ENCODE results near the gene ARMC9. TPM values are rescaled to one million over a fixed set of nuclear protein-coding genes. Genes with fewer than 3 reads are reported as not detected.
"Not testable (repeated sequence)": the region's sequence is repeated elsewhere in the genome, so short reads cannot be mapped to it uniquely, and the experiment has no call there.

Gene ARMC9
- total RNA-seq, 4 donors from 2014 or later: 16.8 to 47.6 (median 39.3) TPM

GRCh38 chr2:231191896-231192872 lies 6.2 kb upstream of the ARMC9 start:
- peak; percentile 94 to 96 for DNase-seq
- H3K9me3 ChIP-seq: no peaks in the 10 kb centered on the region
- no peaks in the 10 kb centered on the region for H3K27me3 ChIP-seq
- intact Hi-C loops (cut with DNase I; ENCODE audit: low total_unique reads): loop anchor here (2.0 kb wide), 1 partner anchor 87 kb away; no protein-coding TSS in a partner anchor
- TF ChIP-seq POLR2A (IDR thresholded peaks at IDR 0.05): peak in 1 of 2 donors; percentile 22
- TF ChIP-seq CTCF (IDR thresholded peaks at IDR 0.05): peak; percentile 77 to 92 (median 82)
- H3K4me1 ChIP-seq: peaks cover 0 to 4% of the 10 kb centered on the region in 2 donors
- peak overlapping the region; percentile 98 for H3K27ac ChIP-seq
- H3K4me3 ChIP-seq: no peak overlapping the region
- H3K36me3 ChIP-seq: no peaks in the 10 kb centered on the region

- peaks cover 0 to 12% of the 10 kb centered on the region in 2 donors for H3K4me1 ChIP-seq
These were observed 5.2 kb upstream of the ARMC9 start for GRCh38 chr2:231193216-231193615.

GRCh38 chr2:231196592-231196991 lies 1.8 kb upstream of the ARMC9 start:
- H3K4me1 ChIP-seq: peaks cover 4 to 7% of the 10 kb centered on the region in 2 donors
- intact Hi-C loops (cut with DNase I; ENCODE audit: low total_unique reads): no loop called here
- no peak overlapping the region for H3K27ac ChIP-seq
- no peaks in the 10 kb centered on the region for H3K9me3 ChIP-seq
- H3K36me3 ChIP-seq: no peaks in the 10 kb centered on the region
- no peak for DNase-seq
- no peaks in the 10 kb centered on the region for H3K27me3 ChIP-seq
- TF ChIP-seq CTCF (IDR thresholded peaks at IDR 0.05) (no peak), POLR2A (IDR thresholded peaks at IDR 0.05) (no peak)
- no peak overlapping the region for H3K4me3 ChIP-seq

More at GRCh38 chr2:231193216-231193615, 5.2 kb upstream of the ARMC9 start:
- intact Hi-C loops (cut with DNase I; ENCODE audit: low total_unique reads): loop anchor here (2.0 kb wide), 1 partner anchor 88 kb away; no protein-coding TSS in a partner anchor
- Histone ChIP-seq H3K9me3 (no peaks in the 10 kb centered on the region), H3K27me3 (no peaks in the 10 kb centered on the region), H3K4me3 (no peak overlapping the region), H3K36me3 (no peaks in the 10 kb centered on the region), H3K27ac (peak overlapping the region; percentile 98)
- TF ChIP-seq CTCF (IDR thresholded peaks at IDR 0.05): no peak
- no peak for TF ChIP-seq POLR2A (IDR thresholded peaks at IDR 0.05)
- DNase-seq: peak in 1 of 2 donors; percentile 5

- intact Hi-C loops (cut with DNase I; ENCODE audit: low total_unique reads); H3K27me3 ChIP-seq; H3K4me1 ChIP-seq; H3K9me3 ChIP-seq; H3K4me3 ChIP-seq; H3K36me3 ChIP-seq: not testable (repeated sequence)
- peak overlapping the region; percentile 75 to 76 for H3K27ac ChIP-seq
- peak in 1 of 2 donors; percentile 5 for DNase-seq
These were observed 1.2 kb upstream of the ARMC9 start for GRCh38 chr2:231197196-231197595.

- Histone ChIP-seq H3K27ac (peak overlapping the region; percentile 75 to 76), H3K27me3 (no peaks in the 10 kb centered on the region), H3K36me3 (no peaks in the 10 kb centered on the region), H3K4me3 (peak overlapping the region; percentile 52 to 73), H3K9me3 (no peaks in the 10 kb centered on the region), H3K4me1 (peaks cover 4 to 7% of the 10 kb centered on the region in 2 donors)
- peak in 1 of 2 donors; percentile 17 for DNase-seq
- no peak for TF ChIP-seq CTCF (IDR thresholded peaks at IDR 0.05)
- no peak for TF ChIP-seq POLR2A (IDR thresholded peaks at IDR 0.05)
- intact Hi-C loops (cut with DNase I; ENCODE audit: low total_unique reads): no loop called here
These were observed 633 bp upstream of the ARMC9 start for GRCh38 chr2:231197706-231198290.

Data from uterus (tissue), 4 donors.